GM12875 (cell line): ENCODE data around the gene RAPGEF5.
"Not testable (repeated sequence)": the region's sequence is repeated elsewhere in the genome, so short reads cannot be mapped to it uniquely, and the experiment has no call there.

ENCODE experiments used
- H3K4me3 ChIP-seq: one replicate; pipeline ENCODE4 v1.5.1; 2011; ENCODE audit warnings: low read depth, low read length, control low read depth
- CTCF ChIP-seq: IDR thresholded peaks from 2 replicates; pipeline ENCODE4 v1.5.1; 2011; ENCODE audit warnings: low read depth, mild to moderate bottlenecking, control low read depth, inconsistent platforms, low read length, moderate library complexity, borderline replicate concordance; ENCODE audit not compliant: insufficient read depth

Gene RAPGEF5

GRCh38 chr7:22105550-22105949 is 251.4 kb downstream of the RAPGEF5 start:
- TF ChIP-seq CTCF: no peak
- H3K4me3 ChIP-seq: no peak overlapping the region

- no peak overlapping the region for H3K4me3 ChIP-seq
- peak; percentile 44; the same call in 1 of the 2 replicates for TF ChIP-seq CTCF
Observed at GRCh38 chr7:22094413-22095342, 262.3 kb downstream of the RAPGEF5 start.

- no peak for TF ChIP-seq CTCF
- no peak overlapping the region for H3K4me3 ChIP-seq
Observed at GRCh38 chr7:22093936-22094335, 263.0 kb downstream of the RAPGEF5 start.

- H3K4me3 ChIP-seq: no peak overlapping the region
- no peak for TF ChIP-seq CTCF
Observed at GRCh38 chr7:22093001-22093400, 264.0 kb downstream of the RAPGEF5 start.

GRCh38 chr7:22090958-22091525 is 265.9 kb downstream of the RAPGEF5 start:
- not testable (repeated sequence) for H3K4me3 ChIP-seq

GRCh38 chr7:22090512-22090911 is 266.4 kb downstream of the RAPGEF5 start:
- no peak overlapping the region for H3K4me3 ChIP-seq
- TF ChIP-seq CTCF: no peak

- no peak for TF ChIP-seq CTCF
- no peak overlapping the region for H3K4me3 ChIP-seq
Observed at GRCh38 chr7:22090107-22090506, 266.8 kb downstream of the RAPGEF5 start.
